GM12872 (cell line): Measurements from ENCODE around the gene RHOT2.

Experiments used
- CTCF ChIP-seq: IDR thresholded peaks from 3 replicates; pipeline ENCODE4 v1.5.1; 2011; ENCODE audit warnings: low read depth, mild to moderate bottlenecking, low read length, moderate library complexity; ENCODE audit not compliant: insufficient read depth

Gene RHOT2

GRCh38 chr16:723695-724094 lies 55.8 kb downstream of the RHOT2 start:
- TF ChIP-seq CTCF = no peak
